Astrocyte (in vitro differentiated cells and primary cell): ENCODE data around the gene PDE9A. TPM values are rescaled to one million over a fixed set of nuclear protein-coding genes. Genes with fewer than 3 reads are reported as not detected.
"Not testable (repeated sequence)": the region's sequence is repeated elsewhere in the genome, so short reads cannot be mapped to it uniquely, and the experiment has no call there.

Source experiments
- DNase-seq: peaks from one replicate; pipeline ENCODE4 v3.0.0-alpha.2; 2010; ENCODE audit warnings: low read depth
- FAIRE-seq: peaks from 2 replicates; lab custom pipeline; 2011; peaks lifted over from hg19 to GRCh38; lab: Jason Lieb, UNC
- H2AFZ ChIP-seq: 2 replicates; pipeline ENCODE4 v1.6.0; 2012; ENCODE audit warnings: low read depth, low read length, inconsistent platforms
- H3K27ac ChIP-seq: 2 replicates; pipeline ENCODE4 v1.5.1; 2011; ENCODE audit warnings: low read depth, low read length, inconsistent platforms
- H3K27me3 ChIP-seq: 2 replicates; pipeline ENCODE4 v1.6.0; 2011; ENCODE audit warnings: low read length, inconsistent platforms; ENCODE audit not compliant: insufficient read depth
- H3K36me3 ChIP-seq: 2 replicates; pipeline ENCODE4 v1.5.1; 2011; ENCODE audit warnings: low read length, inconsistent platforms; ENCODE audit not compliant: insufficient read depth
- H3K4me1 ChIP-seq: 2 replicates; pipeline ENCODE4 v1.5.1; 2011; ENCODE audit warnings: low read length, inconsistent platforms; ENCODE audit not compliant: insufficient read depth
- H3K4me2 ChIP-seq: 2 replicates; pipeline ENCODE4 v1.6.0; 2012; ENCODE audit warnings: low read length, inconsistent platforms
- H3K4me3 ChIP-seq: 2 replicates; pipeline ENCODE4 v1.5.1; 2011; ENCODE audit warnings: low read depth, mild to moderate bottlenecking, low read length, inconsistent platforms; ENCODE audit not compliant: insufficient read depth
- H3K79me2 ChIP-seq: 2 replicates; pipeline ENCODE4 v1.6.0; 2012; ENCODE audit warnings: mild to moderate bottlenecking, low read length, inconsistent platforms; ENCODE audit not compliant: insufficient read depth
- H3K9ac ChIP-seq: 2 replicates; pipeline ENCODE4 v1.6.0; 2012; ENCODE audit warnings: mild to moderate bottlenecking, low read length, inconsistent platforms
- H3K9me3 ChIP-seq: 2 replicates; pipeline ENCODE4 v1.5.1; 2012; ENCODE audit warnings: low read depth, mild to moderate bottlenecking, low read length, inconsistent platforms; ENCODE audit not compliant: insufficient read depth
- H4K20me1 ChIP-seq: 2 replicates; pipeline ENCODE4 v1.6.0; 2012; ENCODE audit warnings: low read length, inconsistent platforms; ENCODE audit not compliant: insufficient read depth
- H3K27ac Mint-ChIP-seq: one replicate; pipeline ENCODE4 v1.8.0; 2021; ENCODE audit warnings: mild to moderate bottlenecking, mixed read lengths; ENCODE audit not compliant: unreplicated experiment
- H3K27me3 Mint-ChIP-seq: one replicate; pipeline ENCODE4 v1.8.0; 2021; ENCODE audit warnings: low read depth, mixed read lengths; ENCODE audit not compliant: unreplicated experiment
- H3K36me3 Mint-ChIP-seq: one replicate; pipeline ENCODE4 v1.8.0; 2021; ENCODE audit warnings: low read depth, mixed read lengths; ENCODE audit not compliant: unreplicated experiment
- H3K4me1 Mint-ChIP-seq: one replicate; pipeline ENCODE4 v1.8.0; 2021; ENCODE audit warnings: low read depth, mixed read lengths; ENCODE audit not compliant: unreplicated experiment
- H3K4me3 Mint-ChIP-seq: one replicate; pipeline ENCODE4 v1.8.0; 2021; ENCODE audit warnings: mild to moderate bottlenecking, moderate library complexity, mixed read lengths; ENCODE audit not compliant: unreplicated experiment
- H3K9me3 Mint-ChIP-seq: one replicate; pipeline ENCODE4 v1.8.0; 2021; ENCODE audit warnings: mild to moderate bottlenecking, mixed read lengths; ENCODE audit not compliant: unreplicated experiment
- EZH2 ChIP-seq: IDR thresholded peaks from 2 replicates; pipeline ENCODE4 v1.6.1; 2012; ENCODE audit warnings: mild to moderate bottlenecking, low read length, inconsistent platforms; ENCODE audit not compliant: insufficient read depth
- total RNA-seq: library from RNA; stranded (reverse); gene quantifications from 2 replicates; pipeline ENCODE4 v1.2.1, GENCODE V29; 2021
- TF ChIP-seq, protein P1 (sequence below): IDR thresholded peaks from 2 replicates; pipeline ENCODE4 v1.5.1; 2011; ENCODE audit warnings: low read depth, mild to moderate bottlenecking, inconsistent platforms, low read length, moderate library complexity; ENCODE audit not compliant: insufficient read depth

PDE9A gene
- total RNA-seq, 1 donor from 2014 or later, result 7.8 TPM

GRCh38 chr21:42809171-42809570 lies 155.8 kb downstream of the PDE9A start:
- Histone ChIP-seq H3K27ac (no peak overlapping the region), H3K4me1 (no peaks in the 10 kb centered on the region), H3K4me2 (no peak overlapping the region), H3K9ac (no peak overlapping the region), H3K36me3 (no peaks in the 10 kb centered on the region), H3K79me2 (no peaks in the 10 kb centered on the region), H2AFZ (no peak overlapping the region), H4K20me1 (no peaks in the 10 kb centered on the region), H3K27me3 (peaks cover 12% of the 10 kb centered on the region), H3K4me3 (no peak overlapping the region), H3K9me3 (no peaks in the 10 kb centered on the region)
- no peak overlapping the region for H3K4me3 Mint-ChIP-seq
- no peaks in the 10 kb centered on the region for H3K36me3 Mint-ChIP-seq
- peaks cover 6% of the 10 kb centered on the region for H3K9me3 Mint-ChIP-seq
- TF ChIP-seq EZH2, result no peak
- TF ChIP-seq, protein P1, sequence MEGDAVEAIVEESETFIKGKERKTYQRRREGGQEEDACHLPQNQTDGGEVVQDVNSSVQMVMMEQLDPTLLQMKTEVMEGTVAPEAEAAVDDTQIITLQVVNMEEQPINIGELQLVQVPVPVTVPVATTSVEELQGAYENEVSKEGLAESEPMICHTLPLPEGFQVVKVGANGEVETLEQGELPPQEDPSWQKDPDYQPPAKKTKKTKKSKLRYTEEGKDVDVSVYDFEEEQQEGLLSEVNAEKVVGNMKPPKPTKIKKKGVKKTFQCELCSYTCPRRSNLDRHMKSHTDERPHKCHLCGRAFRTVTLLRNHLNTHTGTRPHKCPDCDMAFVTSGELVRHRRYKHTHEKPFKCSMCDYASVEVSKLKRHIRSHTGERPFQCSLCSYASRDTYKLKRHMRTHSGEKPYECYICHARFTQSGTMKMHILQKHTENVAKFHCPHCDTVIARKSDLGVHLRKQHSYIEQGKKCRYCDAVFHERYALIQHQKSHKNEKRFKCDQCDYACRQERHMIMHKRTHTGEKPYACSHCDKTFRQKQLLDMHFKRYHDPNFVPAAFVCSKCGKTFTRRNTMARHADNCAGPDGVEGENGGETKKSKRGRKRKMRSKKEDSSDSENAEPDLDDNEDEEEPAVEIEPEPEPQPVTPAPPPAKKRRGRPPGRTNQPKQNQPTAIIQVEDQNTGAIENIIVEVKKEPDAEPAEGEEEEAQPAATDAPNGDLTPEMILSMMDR, result no peak
- H3K4me1 Mint-ChIP-seq, result peaks cover 1% of the 10 kb centered on the region
- no peak for FAIRE-seq
- H3K27ac Mint-ChIP-seq, result no peak overlapping the region
- no peak for DNase-seq
- peaks cover 55% of the 10 kb centered on the region for H3K27me3 Mint-ChIP-seq

GRCh38 chr21:42809577-42810475 lies 156.4 kb downstream of the PDE9A start:
- no peak overlapping the region for H2AFZ ChIP-seq
- H3K9me3 ChIP-seq, result peaks cover under 1% of the 10 kb centered on the region
- Mint-ChIP-seq H3K36me3 (no peaks in the 10 kb centered on the region), H3K27me3 (peaks cover 52% of the 10 kb centered on the region), H3K9me3 (peaks cover 6% of the 10 kb centered on the region), H3K4me1 (peaks cover 1% of the 10 kb centered on the region), H3K4me3 (no peak overlapping the region), H3K27ac (no peak overlapping the region)
- no peaks in the 10 kb centered on the region for H4K20me1 ChIP-seq
- H3K4me3 ChIP-seq, result no peak overlapping the region
- H3K27ac ChIP-seq, result no peak overlapping the region
- FAIRE-seq (no peak), DNase-seq (no peak)
- no peak overlapping the region for H3K9ac ChIP-seq
- H3K79me2 ChIP-seq, result no peaks in the 10 kb centered on the region
- H3K27me3 ChIP-seq, result peaks cover 12% of the 10 kb centered on the region
- TF ChIP-seq, protein P1, result no peak
- TF ChIP-seq EZH2, result no peak
- no peak overlapping the region for H3K4me2 ChIP-seq
- H3K4me1 ChIP-seq, result no peaks in the 10 kb centered on the region
- no peaks in the 10 kb centered on the region for H3K36me3 ChIP-seq

GRCh38 chr21:42811960-42812359 lies 158.5 kb downstream of the PDE9A start:
- peaks cover 2% of the 10 kb centered on the region for H3K9me3 Mint-ChIP-seq
- Histone ChIP-seq H3K4me3 (no peak overlapping the region), H3K79me2 (no peaks in the 10 kb centered on the region), H4K20me1 (no peaks in the 10 kb centered on the region), H3K4me1 (no peaks in the 10 kb centered on the region), H3K9ac (no peak overlapping the region), H3K9me3 (peaks cover 3% of the 10 kb centered on the region), H3K4me2 (no peak overlapping the region), H3K27me3 (peaks cover 12% of the 10 kb centered on the region), H3K27ac (no peak overlapping the region), H3K36me3 (no peaks in the 10 kb centered on the region), H2AFZ (no peak overlapping the region)
- peaks cover 31% of the 10 kb centered on the region for H3K27me3 Mint-ChIP-seq
- DNase-seq, result no peak
- FAIRE-seq, result no peak
- H3K4me3 Mint-ChIP-seq, result no peak overlapping the region
- TF ChIP-seq EZH2, result no peak
- TF ChIP-seq, protein P1, result no peak
- peaks cover 1% of the 10 kb centered on the region for H3K4me1 Mint-ChIP-seq
- no peaks in the 10 kb centered on the region for H3K36me3 Mint-ChIP-seq
- H3K27ac Mint-ChIP-seq, result no peak overlapping the region

- H3K4me3 ChIP-seq, H3K36me3 Mint-ChIP-seq, H3K36me3 ChIP-seq, DNase-seq, H3K9ac ChIP-seq, FAIRE-seq, H4K20me1 ChIP-seq, H2AFZ ChIP-seq, H3K9me3 ChIP-seq, H3K4me2 ChIP-seq, H3K4me1 ChIP-seq, H3K79me2 ChIP-seq, H3K4me1 Mint-ChIP-seq, H3K27ac Mint-ChIP-seq, H3K9me3 Mint-ChIP-seq, H3K27ac ChIP-seq, H3K4me3 Mint-ChIP-seq: not testable (repeated sequence)
- peaks cover 28% of the 10 kb centered on the region for H3K27me3 Mint-ChIP-seq
- peaks cover 12% of the 10 kb centered on the region for H3K27me3 ChIP-seq
Observed at GRCh38 chr21:42812528-42813241, 159.3 kb downstream of the PDE9A start.
